ENCODE measurements around the gene NEGR1.

DNA sequence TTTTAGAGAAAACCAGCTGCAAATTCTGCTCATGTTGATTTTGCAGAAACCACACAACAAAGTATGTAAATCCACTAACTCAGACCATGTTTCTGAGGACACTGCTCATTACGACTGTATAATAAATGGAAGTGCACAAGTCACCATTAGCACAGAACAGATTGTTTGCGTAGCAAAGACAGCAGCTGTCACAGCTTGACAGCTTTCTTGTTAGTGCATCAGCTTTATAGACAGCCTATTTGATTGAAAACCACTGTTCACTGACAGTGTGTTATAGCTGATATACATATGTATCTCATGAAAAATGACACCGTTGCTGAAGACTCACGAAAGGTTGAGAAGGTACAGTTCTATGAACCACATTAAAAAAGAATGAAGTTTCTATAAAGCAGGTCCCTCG is 641.3 kb downstream of the NEGR1 start:
- TF ChIP-seq EZH2 (IDR thresholded peaks at IDR 0.05; ENCODE audit: low read depth, unreplicated experiment), result no peak
- TF ChIP-seq, protein P1, sequence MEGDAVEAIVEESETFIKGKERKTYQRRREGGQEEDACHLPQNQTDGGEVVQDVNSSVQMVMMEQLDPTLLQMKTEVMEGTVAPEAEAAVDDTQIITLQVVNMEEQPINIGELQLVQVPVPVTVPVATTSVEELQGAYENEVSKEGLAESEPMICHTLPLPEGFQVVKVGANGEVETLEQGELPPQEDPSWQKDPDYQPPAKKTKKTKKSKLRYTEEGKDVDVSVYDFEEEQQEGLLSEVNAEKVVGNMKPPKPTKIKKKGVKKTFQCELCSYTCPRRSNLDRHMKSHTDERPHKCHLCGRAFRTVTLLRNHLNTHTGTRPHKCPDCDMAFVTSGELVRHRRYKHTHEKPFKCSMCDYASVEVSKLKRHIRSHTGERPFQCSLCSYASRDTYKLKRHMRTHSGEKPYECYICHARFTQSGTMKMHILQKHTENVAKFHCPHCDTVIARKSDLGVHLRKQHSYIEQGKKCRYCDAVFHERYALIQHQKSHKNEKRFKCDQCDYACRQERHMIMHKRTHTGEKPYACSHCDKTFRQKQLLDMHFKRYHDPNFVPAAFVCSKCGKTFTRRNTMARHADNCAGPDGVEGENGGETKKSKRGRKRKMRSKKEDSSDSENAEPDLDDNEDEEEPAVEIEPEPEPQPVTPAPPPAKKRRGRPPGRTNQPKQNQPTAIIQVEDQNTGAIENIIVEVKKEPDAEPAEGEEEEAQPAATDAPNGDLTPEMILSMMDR (conservative IDR thresholded peaks at IDR 0.05; ENCODE audit: low read depth in 2 of 2), result no peak
- TF ChIP-seq, protein P2, sequence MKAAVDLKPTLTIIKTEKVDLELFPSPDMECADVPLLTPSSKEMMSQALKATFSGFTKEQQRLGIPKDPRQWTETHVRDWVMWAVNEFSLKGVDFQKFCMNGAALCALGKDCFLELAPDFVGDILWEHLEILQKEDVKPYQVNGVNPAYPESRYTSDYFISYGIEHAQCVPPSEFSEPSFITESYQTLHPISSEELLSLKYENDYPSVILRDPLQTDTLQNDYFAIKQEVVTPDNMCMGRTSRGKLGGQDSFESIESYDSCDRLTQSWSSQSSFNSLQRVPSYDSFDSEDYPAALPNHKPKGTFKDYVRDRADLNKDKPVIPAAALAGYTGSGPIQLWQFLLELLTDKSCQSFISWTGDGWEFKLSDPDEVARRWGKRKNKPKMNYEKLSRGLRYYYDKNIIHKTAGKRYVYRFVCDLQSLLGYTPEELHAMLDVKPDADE (IDR thresholded peaks at IDR 0.05), result no peak
- no peak for TF ChIP-seq STAT1 (IDR thresholded peaks at IDR 0.05; ENCODE audit: unreplicated experiment)
- TF ChIP-seq CREB1 (CRISPR knock-in tag; IDR thresholded peaks at IDR 0.05; ENCODE audit: low read depth), result no peak

Data from GM23338 (cell line).